Neuronal stem cell (in vitro differentiated cells): ENCODE measurements around the gene CUTA.

Experiments
- DNase-seq: peaks from one replicate; pipeline ENCODE4 v3.0.0-alpha.2; 2013; ENCODE audit warnings: low spot score
- H2AFZ ChIP-seq: one replicate; pipeline ENCODE4 v1.6.1; 2013; ENCODE audit warnings: mild to moderate bottlenecking, low read length, inconsistent platforms
- H2AK5ac ChIP-seq: 2 replicates; pipeline ENCODE4 v1.6.1; 2013; ENCODE audit warnings: low read depth, mild to moderate bottlenecking, inconsistent platforms, low read length, moderate library complexity, mixed read lengths
- H2BK120ac ChIP-seq: 2 replicates; pipeline ENCODE4 v1.6.1; 2013; ENCODE audit warnings: low read depth, mild to moderate bottlenecking, inconsistent platforms, low read length, moderate library complexity, mixed read lengths
- H2BK12ac ChIP-seq: one replicate; pipeline ENCODE4 v1.6.1; 2013; ENCODE audit warnings: low read length, inconsistent platforms
- H2BK15ac ChIP-seq: 2 replicates; pipeline ENCODE4 v1.6.1; 2013; ENCODE audit warnings: mild to moderate bottlenecking, low read length, inconsistent platforms, mixed read lengths
- H2BK5ac ChIP-seq: one replicate; pipeline ENCODE4 v1.6.1; 2013; ENCODE audit warnings: inconsistent platforms, mild to moderate bottlenecking, low read length, moderate library complexity
- H3K14ac ChIP-seq: one replicate; pipeline ENCODE4 v1.6.1; 2013; ENCODE audit warnings: low read length, inconsistent platforms
- H3K18ac ChIP-seq: 2 replicates; pipeline ENCODE4 v1.6.1; 2013; ENCODE audit warnings: low read length, inconsistent platforms
- H3K23ac ChIP-seq: 2 replicates; pipeline ENCODE4 v1.6.1; 2013; ENCODE audit warnings: low read depth, mild to moderate bottlenecking, mixed read lengths, low read length, inconsistent platforms; ENCODE audit not compliant: poor library complexity
- H3K27ac ChIP-seq: replicated peaks from 3 replicates; pipeline ENCODE4 v1.5.1; 2013; ENCODE audit warnings: low read length, inconsistent platforms
- H3K27me3 ChIP-seq, 3 experiments: 2 replicates each; pipeline ENCODE4 v1.6.1; 2013; ENCODE audit warnings: low read length in 3 of 3, mild to moderate bottlenecking in 2 of 3, inconsistent platforms in 1 of 3, low read depth in 1 of 3, mixed read lengths in 1 of 3, moderate library complexity in 1 of 3; ENCODE audit not compliant: control insufficient read depth in 3 of 3, insufficient read depth in 3 of 3
- H3K36me3 ChIP-seq, 2 donors: replicated peaks in 1 of 2; 2 replicates each; pipeline ENCODE4 v1.6.1; 2013; ENCODE audit warnings: low read length in 2 of 2; ENCODE audit not compliant: control insufficient read depth in 2 of 2, insufficient read depth in 2 of 2
- H3K4ac ChIP-seq: 2 replicates; pipeline ENCODE4 v1.6.1; 2013; ENCODE audit warnings: inconsistent platforms, mild to moderate bottlenecking, low read length, moderate library complexity
- H3K4me1 ChIP-seq, 2 donors: 1 replicate in 1 of 2; 2 replicates in 1 of 2; pipeline ENCODE4 v1.6.1; 2013; ENCODE audit warnings: low read length in 2 of 2, low read depth in 1 of 2; ENCODE audit not compliant: control insufficient read depth in 2 of 2, insufficient read depth in 1 of 2
- H3K4me2 ChIP-seq: one replicate; pipeline ENCODE4 v1.6.1; 2013; ENCODE audit warnings: mild to moderate bottlenecking, low read length, inconsistent platforms; ENCODE audit not compliant: insufficient read depth, poor library complexity, severe bottlenecking
- H3K4me3 ChIP-seq, 2 donors: 2 replicates each; pipeline ENCODE4 v1.5.1; 2013; ENCODE audit warnings: low read length in 2 of 2, mild to moderate bottlenecking in 2 of 2, inconsistent platforms in 1 of 2, moderate library complexity in 1 of 2
- H3K79me1 ChIP-seq: one replicate; pipeline ENCODE4 v1.6.1; 2013; ENCODE audit warnings: low read depth, mild to moderate bottlenecking, inconsistent platforms, low read length, moderate library complexity
- H3K9ac ChIP-seq: one replicate; pipeline ENCODE4 v1.6.1; 2013; ENCODE audit warnings: mild to moderate bottlenecking, low read depth, low read length, inconsistent platforms; ENCODE audit not compliant: poor library complexity
- H3K9me3 ChIP-seq, 2 donors: replicated peaks in 1 of 2; 2 replicates each; pipeline versions ENCODE3 to v1.6.1; 2013; ENCODE audit warnings: low read length in 2 of 2, mild to moderate bottlenecking in 2 of 2, inconsistent platforms in 1 of 2, low read depth in 1 of 2, mixed read lengths in 1 of 2, moderate library complexity in 1 of 2; ENCODE audit not compliant: control insufficient read depth in 2 of 2, insufficient read depth in 1 of 2
- H4K8ac ChIP-seq: one replicate; pipeline ENCODE4 v1.6.1; 2013; ENCODE audit warnings: low read depth, mild to moderate bottlenecking, inconsistent platforms, low read length, moderate library complexity
- H4K91ac ChIP-seq: one replicate; pipeline ENCODE4 v1.6.1; 2013; ENCODE audit warnings: low read length, low read depth, mild to moderate bottlenecking, inconsistent platforms; ENCODE audit not compliant: poor library complexity
- WGBS, 2 donors: extraction: QIAGEN DNeasy Blood & Tissue Kit; methylation state at CpG; one replicate each; pipeline ENCODE4 v1.1.7; 2013; ENCODE audit warnings: missing lambda C conversion rate in 2 of 2, mixed read lengths in 1 of 2; ENCODE audit not compliant: insufficient read length in 2 of 2, insufficient replicate concordance in 1 of 2; ENCODE audit errors: extremely low coverage in 2 of 2; 5-methylcytosine and 5-hydroxymethylcytosine counted together

The CUTA gene

DNA sequence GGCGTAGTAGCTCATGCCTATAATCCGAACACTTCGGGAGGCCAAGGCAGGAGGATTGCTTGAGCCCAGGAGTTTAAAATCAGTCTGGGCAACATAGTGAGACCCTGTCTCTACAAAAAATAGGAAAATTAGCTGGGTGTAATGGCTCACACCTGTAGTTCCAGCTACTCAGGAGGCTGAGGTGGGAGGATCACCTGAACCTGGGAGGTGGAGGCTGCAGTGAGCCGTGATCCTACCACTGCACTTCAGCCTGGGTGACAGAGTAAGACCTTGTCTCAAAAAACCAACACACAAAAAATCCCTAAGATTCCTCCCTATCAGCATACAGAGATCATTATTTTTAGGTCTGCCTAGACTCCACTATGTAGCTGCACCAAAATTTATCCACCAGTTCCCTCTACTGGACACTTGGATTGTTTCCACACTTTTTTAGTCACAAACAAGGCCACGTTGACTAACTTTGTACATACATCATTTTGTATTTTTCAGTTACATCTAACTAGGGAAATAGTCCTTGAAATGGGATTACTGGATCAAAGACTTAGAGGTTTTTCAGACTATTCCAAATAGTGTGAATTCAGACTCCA is 10.7 kb downstream of the CUTA start:
- Histone ChIP-seq H2AFZ (no peak overlapping the region), H3K27me3 (no peaks in the 10 kb centered on the region), H3K14ac (no peak overlapping the region), H4K8ac (no peak overlapping the region), H2BK120ac (no peak overlapping the region), H2BK5ac (no peak overlapping the region), H4K91ac (no peak overlapping the region), H2AK5ac (no peak overlapping the region), H3K4me2 (no peak overlapping the region), H3K36me3 (peaks cover 43 to 73% of the 10 kb centered on the region in 2 donors), H3K4ac (no peak overlapping the region), H3K18ac (no peak overlapping the region), H2BK12ac (no peak overlapping the region), H3K9ac (no peak overlapping the region), H3K4me1 (peaks cover 2 to 4% of the 10 kb centered on the region in 2 donors), H3K23ac (no peak overlapping the region), H3K79me1 (no peaks in the 10 kb centered on the region), H3K9me3 (no peaks in the 10 kb centered on the region), H2BK15ac (no peak overlapping the region), H3K4me3 (no peak overlapping the region), H3K27ac (no peak overlapping the region)
- no CpG with 5 or more reads among the region's 5 CpGs for WGBS, 2 donors
- no peak for DNase-seq

DNA sequence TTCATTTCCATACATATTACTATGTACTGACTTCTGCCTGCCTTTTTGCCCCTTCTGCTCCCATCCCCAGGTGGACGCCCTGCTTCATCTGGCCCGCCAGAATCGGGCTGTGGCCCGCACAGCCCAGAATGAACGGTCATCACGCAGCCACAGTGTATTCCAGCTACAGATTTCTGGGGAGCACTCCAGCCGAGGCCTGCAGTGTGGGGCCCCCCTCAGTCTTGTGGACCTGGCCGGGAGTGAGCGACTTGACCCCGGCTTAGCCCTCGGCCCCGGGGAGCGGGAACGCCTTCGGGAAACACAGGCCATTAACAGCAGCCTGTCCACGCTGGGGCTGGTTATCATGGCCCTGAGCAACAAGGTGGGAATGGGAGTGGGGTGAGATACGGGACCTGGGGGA is 11.8 kb downstream of the CUTA start:
- Histone ChIP-seq H3K14ac (no peak overlapping the region), H2BK15ac (no peak overlapping the region), H3K36me3 (peaks cover 47 to 82% of the 10 kb centered on the region in 2 donors), H3K27ac (no peak overlapping the region), H2BK120ac (no peak overlapping the region), H4K8ac (no peak overlapping the region), H2AK5ac (no peak overlapping the region), H3K23ac (no peak overlapping the region), H3K9me3 (no peaks in the 10 kb centered on the region), H3K18ac (no peak overlapping the region), H3K4ac (no peak overlapping the region), H3K9ac (no peak overlapping the region), H2AFZ (no peak overlapping the region), H4K91ac (no peak overlapping the region), H2BK12ac (no peak overlapping the region), H3K4me3 (no peak overlapping the region), H3K27me3 (no peaks in the 10 kb centered on the region), H2BK5ac (no peak overlapping the region), H3K4me2 (no peak overlapping the region), H3K4me1 (peaks cover 0 to 4% of the 10 kb centered on the region in 2 donors), H3K79me1 (no peaks in the 10 kb centered on the region)
- no CpG with 5 or more reads among the region's 17 CpGs for WGBS, 2 donors
- DNase-seq: no peak

DNA sequence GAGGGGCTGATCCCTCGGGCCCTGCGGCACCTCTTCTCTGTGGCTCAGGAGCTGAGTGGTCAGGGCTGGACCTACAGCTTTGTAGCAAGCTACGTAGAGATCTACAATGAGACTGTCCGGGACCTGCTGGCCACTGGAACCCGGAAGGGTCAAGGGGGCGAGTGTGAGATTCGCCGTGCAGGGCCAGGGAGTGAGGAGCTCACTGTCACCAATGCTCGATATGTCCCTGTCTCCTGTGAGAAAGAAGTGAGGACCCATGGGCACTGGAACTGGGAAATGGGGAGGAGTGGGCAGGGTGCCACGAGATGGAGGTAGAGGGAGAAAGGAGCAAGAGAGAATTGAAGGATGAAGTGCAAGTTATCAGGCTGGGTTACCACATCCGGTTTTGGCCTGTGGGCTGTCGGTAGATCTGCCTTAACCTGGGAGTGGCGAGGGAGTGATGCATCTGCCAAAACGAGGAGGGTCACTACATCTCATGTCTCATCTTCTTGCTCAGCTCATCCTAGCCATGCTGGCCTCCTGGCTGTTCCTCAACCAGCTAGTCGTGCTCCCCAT is 12.4 kb downstream of the CUTA start:
- no peak for DNase-seq
- Histone ChIP-seq H2BK12ac (no peak overlapping the region), H3K4me2 (no peak overlapping the region), H3K4ac (no peak overlapping the region), H2BK5ac (no peak overlapping the region), H2AFZ (no peak overlapping the region), H3K36me3 (peaks cover 47 to 88% of the 10 kb centered on the region in 2 donors), H3K23ac (no peak overlapping the region), H2BK15ac (no peak overlapping the region), H3K18ac (no peak overlapping the region), H3K79me1 (no peaks in the 10 kb centered on the region), H4K8ac (peak overlapping the region; percentile 83), H3K27ac (no peak overlapping the region), H3K27me3 (no peaks in the 10 kb centered on the region), H2BK120ac (no peak overlapping the region), H3K9ac (no peak overlapping the region), H2AK5ac (no peak overlapping the region), H3K4me3 (no peak overlapping the region), H3K4me1 (peaks cover 0 to 4% of the 10 kb centered on the region in 2 donors), H3K9me3 (no peaks in the 10 kb centered on the region), H4K91ac (no peak overlapping the region), H3K14ac (no peak overlapping the region)
- WGBS, 2 donors: no CpG with 5 or more reads among the region's 15 CpGs

DNA sequence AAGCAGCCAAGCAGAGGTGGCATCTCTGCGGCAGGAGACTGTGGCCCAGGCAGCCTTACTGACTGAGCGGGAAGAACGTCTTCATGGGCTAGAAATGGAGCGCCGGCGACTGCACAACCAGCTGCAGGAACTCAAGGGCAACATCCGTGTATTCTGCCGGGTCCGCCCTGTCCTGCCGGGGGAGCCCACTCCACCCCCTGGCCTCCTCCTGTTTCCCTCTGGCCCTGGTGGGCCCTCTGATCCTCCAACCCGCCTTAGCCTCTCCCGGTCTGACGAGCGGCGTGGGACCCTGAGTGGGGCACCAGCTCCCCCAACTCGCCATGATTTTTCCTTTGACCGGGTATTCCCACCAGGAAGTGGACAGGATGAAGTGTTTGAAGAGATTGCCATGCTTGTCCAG is 13.0 kb downstream of the CUTA start:
- no peaks in the 10 kb centered on the region for H3K27me3 ChIP-seq
- no peaks in the 10 kb centered on the region for H3K9me3 ChIP-seq
- H2BK120ac ChIP-seq: no peak overlapping the region
- no peak overlapping the region for H2BK5ac ChIP-seq
- no peak overlapping the region for H3K4me2 ChIP-seq
- no peak overlapping the region for H4K8ac ChIP-seq
- H3K14ac ChIP-seq: no peak overlapping the region
- H3K18ac ChIP-seq: no peak overlapping the region
- H3K23ac ChIP-seq: no peak overlapping the region
- H3K4me3 ChIP-seq: no peak overlapping the region
- DNase-seq: no peak
- WGBS, 2 donors: no CpG with 5 or more reads among the region's 17 CpGs
- no peak overlapping the region for H4K91ac ChIP-seq
- H3K27ac ChIP-seq: no peak overlapping the region
- H2BK15ac ChIP-seq: no peak overlapping the region
- no peak overlapping the region for H3K4ac ChIP-seq
- H3K9ac ChIP-seq: no peak overlapping the region
- H3K36me3 ChIP-seq: peaks cover 48 to 94% of the 10 kb centered on the region in 2 donors
- no peak overlapping the region for H2AK5ac ChIP-seq
- peaks cover 0 to 4% of the 10 kb centered on the region in 2 donors for H3K4me1 ChIP-seq
- no peak overlapping the region for H2AFZ ChIP-seq
- H3K79me1 ChIP-seq: no peaks in the 10 kb centered on the region
- H2BK12ac ChIP-seq: no peak overlapping the region
